ENCODE results near the gene MPP4.

MPP4 gene, protein sequence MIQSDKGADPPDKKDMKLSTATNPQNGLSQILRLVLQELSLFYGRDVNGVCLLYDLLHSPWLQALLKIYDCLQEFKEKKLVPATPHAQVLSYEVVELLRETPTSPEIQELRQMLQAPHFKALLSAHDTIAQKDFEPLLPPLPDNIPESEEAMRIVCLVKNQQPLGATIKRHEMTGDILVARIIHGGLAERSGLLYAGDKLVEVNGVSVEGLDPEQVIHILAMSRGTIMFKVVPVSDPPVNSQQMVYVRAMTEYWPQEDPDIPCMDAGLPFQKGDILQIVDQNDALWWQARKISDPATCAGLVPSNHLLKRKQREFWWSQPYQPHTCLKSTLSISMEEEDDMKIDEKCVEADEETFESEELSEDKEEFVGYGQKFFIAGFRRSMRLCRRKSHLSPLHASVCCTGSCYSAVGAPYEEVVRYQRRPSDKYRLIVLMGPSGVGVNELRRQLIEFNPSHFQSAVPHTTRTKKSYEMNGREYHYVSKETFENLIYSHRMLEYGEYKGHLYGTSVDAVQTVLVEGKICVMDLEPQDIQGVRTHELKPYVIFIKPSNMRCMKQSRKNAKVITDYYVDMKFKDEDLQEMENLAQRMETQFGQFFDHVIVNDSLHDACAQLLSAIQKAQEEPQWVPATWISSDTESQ

DNA sequence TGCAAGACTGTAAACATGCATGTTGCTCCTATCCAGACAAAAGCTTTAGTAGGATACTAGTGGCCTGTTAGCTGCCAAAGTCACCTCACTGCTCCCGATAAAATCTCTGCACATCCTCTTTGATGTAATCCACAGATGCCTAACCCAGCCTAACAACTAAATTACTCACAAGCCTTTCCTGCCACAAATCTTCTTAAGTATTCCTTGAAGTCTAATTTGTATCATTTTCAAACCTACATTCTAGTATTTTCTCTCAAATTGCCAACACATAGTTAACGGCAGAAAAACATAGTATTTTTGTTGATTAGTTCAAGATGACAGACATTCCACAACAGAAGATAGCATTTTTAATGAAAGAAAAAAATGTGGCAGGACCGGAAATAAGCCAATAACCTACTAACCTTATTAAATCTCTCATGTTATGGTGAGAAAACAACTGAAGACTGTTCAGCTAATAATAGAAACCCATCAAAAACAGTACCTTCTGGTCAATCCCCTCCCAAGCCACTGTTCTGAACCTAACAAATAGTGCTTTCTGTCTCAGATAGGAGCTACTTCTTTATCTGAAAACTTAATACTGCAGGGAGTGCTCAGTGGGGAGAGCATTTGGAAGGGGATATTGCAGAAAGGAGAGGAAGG, at the start of gene MPP4:
MPP4 (minus strand) TSS at position 57 of the 639 bp plus-strand sequence. CDS start 4,690 bp downstream, outside the sequence.
- no peak for DNase-seq

DNA sequence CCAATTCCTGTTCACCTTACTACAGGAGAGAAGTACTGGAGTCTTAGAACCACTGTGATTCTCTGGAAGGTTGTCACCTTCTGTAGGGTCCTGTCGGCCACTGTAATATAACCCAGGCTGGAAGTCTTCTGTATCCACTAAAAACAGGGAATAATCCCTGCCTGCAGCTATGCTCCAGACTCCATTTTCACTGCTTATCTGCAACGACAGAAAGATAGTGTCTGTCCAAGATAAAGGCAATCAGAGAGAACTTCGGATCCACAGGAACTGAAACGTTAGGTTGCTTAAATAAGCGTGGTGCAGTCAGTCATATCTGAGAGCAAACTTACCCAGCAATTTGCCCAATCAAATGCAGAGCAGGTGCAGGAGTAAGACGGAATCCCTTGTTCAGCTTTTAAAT, 48.1 kb upstream of the MPP4 start:
- DNase-seq, result no peak

DNA sequence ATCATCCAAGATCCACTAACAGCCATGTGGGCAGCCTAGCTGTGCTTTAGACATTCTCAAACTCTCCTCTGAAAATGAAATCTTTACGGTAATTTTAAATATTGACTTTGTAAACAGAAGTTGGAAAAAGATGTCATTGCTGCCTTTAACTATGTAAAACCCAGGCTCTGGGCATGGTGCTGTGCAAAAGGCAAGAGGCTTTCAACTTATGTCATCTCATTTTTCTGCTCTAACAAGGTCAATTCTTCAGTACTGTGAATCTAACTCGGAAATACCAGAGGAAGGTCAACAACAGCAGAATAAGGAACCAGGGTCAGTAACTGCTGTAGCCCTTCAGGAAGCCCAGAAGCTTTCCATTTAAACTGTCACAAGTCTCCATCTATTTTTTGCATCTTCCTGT, 37.0 kb upstream of the MPP4 start:
- no peak for DNase-seq

DNA sequence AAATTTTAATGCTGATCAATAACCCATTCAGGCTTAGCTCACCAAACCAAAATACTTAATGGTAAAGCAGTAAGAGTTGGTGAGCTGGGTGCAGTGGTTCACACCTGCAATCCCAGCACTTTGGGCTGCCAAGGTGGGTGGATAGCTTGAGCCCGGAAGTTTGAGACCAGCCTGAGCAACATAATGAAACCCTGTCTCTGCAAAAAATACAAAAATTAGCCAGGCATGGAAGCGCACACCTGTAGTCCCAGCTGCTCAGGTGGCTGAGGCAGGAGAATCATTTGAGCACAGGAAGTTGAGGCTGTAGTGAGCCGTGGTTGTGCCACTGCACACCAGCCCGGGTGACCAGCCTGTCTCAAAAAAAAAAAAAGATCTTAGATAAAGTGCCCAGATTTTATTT, 35.7 kb upstream of the MPP4 start:
- DNase-seq, result no peak

DNA sequence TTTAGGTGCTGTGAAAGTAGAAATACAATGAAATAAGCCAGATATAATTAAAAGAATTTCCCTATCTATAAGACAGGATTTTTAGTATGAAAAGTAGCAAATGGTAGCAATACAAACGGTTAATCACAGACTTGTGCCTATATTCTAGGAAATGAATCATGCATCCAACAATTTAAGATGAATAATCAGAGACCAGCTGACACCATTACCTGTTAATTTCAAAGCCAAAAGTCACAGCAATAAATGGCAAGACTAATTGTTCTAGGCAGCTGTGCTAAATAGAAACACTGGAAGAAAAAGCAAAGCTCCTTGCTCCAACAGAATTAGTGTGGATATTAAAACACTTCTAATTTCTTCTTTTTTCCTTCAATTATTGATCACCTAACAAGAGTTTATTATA, 35.1 kb upstream of the MPP4 start:
- DNase-seq, result no peak

DNA sequence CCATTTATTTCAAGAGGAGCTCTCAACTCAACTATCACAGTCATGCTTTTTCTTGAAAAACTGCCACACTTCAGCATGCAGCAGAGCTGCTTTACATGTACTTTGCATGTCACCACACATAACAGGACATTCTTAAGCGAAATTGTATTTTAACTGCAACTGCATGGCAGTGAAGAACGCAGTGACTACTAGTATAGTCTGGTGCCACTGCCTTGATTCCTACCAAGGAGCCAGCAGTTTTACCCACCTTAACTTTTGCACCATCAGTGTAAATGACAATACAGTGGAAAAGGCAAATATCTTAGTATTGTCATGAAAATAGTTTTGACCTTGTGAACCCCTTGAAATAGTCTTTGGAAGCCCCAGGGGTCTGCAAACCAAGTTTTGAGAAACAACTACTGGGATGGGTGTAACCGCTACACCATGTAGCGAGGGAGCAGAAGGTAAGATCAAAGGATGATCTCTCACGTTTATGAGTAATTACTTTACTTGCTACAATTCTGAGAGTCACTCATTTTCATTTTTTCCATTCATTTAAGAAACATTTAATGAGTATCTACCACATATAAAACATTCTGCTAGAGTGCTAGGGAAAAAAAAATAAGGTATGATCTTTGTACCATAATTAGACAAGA, 32.3 kb upstream of the MPP4 start:
- no peak for DNase-seq

DNA sequence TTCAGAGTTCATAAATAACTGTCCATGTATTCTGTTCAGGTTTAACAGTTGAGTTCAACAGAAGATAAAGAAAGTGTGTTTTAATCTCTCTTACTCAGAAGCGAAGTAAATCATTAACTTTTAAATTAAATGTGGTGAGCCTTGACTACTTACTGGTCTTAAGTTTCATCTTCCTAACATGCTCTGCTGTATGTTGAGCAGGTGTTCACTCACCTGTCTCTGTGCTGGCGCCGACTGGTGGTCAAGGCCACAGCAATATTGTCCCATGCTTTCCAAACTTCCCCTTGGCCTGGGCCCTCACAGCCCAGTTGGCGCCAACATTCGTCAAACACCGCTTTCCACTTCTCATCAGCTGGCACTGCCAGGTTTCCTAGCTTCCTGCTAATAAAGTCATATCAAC, 17.0 kb upstream of the MPP4 start:
- DNase-seq, result no peak

DNA sequence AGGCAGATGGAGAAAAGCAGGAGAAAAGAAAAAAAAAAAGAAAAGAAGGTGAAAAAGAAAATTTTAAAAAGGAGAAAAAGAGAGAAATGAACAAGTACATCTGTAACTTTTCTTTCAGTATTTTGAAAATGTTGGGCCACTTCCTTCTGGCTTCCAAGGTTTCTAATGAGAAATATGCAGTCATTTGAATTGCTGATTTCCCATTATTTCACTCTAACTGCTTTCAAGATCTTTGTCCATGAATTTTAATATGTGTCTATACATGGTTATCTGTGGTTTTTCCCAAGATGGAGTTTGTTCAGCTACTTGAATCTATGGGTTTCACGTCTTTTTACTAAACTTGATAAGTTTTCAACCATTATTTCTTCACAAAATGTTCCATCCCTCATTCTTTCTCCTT, 14.3 kb upstream of the MPP4 start:
- no peak for DNase-seq

DNA sequence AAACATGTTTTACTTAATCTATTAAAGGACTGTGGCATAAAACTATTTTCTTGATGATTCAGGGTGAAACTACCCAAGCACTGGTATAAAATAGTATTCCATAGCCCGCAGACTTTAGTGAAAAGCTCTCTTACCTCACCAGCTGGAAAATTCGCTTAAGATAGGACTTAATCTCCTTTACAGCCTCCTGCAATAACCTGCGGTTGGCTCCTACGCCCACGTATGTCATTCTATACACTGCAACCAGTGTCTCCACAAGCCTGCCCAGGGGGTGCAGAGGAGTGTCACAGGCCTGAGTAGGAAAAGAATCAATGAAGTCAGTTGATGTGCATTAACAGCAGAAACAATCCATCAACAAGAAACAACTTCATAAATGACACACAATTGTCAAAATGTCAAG, 11.3 kb upstream of the MPP4 start:
- no peak for DNase-seq

DNA sequence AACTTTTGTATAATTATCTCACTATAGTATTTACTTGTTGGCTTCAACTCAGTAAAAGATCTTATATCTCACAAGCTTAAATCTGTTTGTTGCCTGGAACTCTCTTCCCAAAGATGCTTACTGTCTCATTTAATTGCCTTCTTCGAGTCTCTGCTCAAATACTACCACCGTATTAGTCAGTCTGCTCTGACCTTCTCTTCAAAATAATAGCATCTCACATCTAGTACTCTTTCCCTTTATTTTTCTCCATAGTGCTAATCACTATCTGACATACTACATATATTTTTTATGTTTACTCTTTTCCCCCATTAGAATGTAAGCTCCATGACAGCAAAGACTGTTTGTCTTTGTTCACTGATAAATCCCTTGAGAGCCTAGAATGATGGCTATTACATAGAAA, 10.6 kb upstream of the MPP4 start:
- no peak for DNase-seq

DNA sequence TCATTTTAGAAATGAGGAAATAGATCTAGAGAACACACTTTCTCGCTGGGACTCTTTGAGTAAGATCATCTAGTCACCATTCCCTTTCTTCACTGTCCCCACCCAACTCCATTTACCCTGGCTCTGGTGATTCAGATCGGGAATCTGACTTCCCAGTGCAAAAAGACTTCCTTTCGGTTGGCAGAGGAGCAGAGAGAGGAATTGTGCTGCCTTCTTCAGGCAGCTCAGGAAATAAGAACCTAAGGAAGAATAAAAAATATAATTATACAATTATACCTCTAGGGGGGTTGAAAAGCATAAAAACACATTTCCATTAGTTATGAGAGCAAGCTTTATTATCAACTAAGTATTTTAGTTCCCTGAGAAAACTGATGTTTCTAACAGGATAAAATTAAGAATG, 9.3 kb upstream of the MPP4 start:
- no peak for DNase-seq

DNA sequence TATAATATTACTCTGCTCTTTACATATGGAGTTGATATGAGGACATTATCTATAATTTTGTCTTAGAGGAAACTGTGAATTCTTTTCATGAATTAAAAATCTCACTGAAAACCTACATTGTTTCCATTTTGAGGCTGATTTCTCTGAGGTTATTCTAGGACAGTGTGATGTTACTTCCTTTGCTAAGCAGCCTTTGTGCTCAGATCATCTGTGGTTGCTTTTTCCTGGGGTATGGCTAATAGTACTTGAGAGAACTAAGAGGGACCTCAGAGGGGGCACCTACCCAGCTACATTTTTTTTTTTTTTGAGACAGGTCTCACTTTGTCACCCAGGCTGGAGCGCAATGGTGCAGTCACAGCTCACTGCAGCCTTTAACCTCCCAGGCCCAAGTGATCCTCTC, 8.7 kb upstream of the MPP4 start:
- DNase-seq, result no peak

DNA sequence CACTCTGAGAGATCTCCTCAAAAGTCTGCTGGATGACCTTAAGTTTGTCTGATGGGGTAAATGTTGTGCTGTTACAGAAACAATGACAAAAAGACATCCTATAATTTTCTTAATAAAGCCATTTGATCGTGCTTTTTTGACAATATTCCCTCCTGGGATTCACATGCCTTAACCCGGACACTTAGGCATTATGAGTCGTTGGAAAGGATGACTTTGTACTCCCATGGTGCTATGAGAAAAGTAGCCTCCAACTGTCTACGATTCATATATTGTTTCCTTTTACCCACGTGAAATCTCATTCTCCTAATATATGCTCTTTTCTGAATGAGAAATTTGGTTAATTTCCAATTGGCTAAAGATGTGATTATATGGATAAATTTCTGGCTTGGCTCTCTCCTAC, 6.1 kb upstream of the MPP4 start:
- DNase-seq, result no peak

DNA sequence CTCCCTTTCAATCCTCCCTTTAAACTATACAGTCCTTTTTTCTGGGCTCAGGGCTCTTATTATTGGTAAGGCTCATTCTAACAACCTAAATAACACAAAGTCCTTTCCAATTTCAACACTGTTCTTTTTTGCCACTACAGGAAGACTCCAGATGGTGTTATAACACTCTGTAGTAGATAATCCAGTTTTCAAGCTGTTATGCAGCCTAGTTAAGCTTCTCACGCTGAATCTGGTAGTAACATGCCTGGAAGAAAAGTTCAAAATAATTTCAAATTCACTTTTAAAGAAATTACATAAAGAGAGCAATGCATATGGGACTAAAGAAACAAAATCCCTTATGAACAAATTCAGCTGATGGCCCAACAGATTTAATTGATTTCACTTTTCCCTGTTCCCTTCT, 3.2 kb upstream of the MPP4 start:
- DNase-seq, result no peak

DNA sequence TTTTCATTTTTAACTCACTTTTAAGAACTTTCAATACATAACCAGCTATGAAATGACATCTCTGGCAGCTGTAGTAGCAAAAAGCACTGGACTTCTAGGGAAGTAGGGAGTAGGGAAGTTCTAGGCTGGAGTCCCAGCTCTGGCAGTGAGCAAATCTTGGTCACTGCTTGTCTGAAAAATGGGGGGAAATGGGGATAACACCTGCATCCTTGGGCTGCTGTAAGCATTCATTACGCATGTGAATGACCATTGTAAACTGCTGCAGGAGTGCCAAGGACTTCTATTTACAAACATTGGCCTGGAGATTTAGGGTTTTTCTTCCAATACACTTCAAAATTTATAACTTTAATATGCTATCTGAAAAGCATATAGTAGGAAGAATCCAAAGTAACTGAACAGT, 972 bp upstream of the MPP4 start:
- no peak for DNase-seq

DNA sequence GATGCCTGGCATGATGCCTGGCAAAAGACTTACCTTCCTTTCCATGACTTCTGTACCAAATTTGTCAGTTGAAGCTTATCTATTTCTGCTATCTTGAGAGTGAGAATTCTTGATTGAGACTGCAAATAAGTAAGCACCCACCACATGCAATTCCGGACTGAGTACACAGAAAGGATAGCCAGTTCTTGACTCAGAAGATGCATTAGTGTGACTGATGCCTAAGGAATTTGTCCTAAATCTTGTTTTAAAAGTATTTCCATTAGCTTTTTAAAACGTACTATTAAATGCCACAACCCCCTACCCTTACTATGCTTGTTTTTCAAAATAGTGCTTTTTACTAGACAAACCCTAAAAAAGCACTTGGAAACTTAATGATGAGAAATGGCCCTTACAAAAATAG, 545 bp downstream of the MPP4 start:
- DNase-seq, result no peak

DNA sequence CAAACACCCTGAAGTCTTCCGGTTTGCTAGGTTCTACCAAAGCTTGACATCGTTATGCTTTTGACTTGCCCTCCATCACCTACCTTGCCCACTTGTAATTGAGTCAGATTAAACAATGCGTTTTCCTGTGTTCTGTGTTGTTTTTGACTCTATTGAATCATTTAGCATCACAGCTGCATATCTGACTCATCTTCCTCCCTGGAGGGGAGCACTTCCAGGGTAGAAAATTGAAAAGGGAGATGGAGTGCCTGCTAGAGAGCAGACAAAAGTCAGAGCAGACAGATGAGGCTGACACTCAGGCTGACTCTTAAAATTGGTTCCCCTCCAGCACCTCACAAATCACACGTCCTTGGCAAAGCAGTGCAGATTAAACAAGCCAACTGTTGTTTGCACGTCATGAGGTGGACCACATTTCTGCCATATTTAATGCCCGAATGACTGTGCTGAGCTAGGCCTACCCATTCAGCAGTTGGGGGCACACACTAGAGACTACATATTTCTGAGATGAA, 2.2 kb downstream of the MPP4 start:
- DNase-seq, result no peak

DNA sequence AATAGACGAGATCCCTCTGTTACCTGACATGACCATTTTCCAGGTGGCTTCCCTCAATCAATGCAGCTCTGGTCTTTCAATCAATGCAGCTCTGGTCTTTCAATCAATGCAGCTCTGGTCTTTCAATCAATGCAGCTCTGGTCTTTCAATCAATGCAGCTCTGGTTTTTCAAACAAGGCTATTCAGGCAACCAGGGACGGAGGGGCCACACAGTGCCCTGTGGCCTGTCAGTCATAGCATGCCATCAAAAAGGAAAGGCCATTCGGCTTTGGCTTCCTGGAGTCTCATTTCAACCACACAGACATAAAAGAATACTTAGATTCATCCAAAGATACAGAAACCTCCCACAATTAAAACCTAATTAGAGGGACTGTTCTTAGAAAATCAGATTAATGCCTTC, 13.3 kb downstream of the MPP4 start:
- no peak for DNase-seq

DNA sequence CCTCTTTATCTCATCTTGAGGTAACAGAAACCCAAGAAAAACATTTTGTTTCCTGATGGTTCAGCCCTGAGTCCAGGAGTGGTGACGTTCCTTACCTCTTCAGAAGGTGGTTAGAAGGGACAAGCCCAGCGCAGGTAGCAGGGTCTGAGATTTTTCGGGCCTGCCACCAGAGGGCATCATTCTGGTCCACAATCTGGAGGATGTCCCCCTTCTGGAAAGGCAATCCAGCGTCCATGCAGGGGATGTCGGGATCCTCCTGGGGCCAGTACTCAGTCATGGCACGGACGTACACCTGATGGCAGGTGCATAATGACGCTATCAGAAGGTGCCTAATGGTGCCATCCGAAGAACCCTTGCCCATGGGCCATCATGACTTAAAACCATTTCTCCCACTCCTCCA, 17.7 kb downstream of the MPP4 start:
- DNase-seq, result no peak

DNA sequence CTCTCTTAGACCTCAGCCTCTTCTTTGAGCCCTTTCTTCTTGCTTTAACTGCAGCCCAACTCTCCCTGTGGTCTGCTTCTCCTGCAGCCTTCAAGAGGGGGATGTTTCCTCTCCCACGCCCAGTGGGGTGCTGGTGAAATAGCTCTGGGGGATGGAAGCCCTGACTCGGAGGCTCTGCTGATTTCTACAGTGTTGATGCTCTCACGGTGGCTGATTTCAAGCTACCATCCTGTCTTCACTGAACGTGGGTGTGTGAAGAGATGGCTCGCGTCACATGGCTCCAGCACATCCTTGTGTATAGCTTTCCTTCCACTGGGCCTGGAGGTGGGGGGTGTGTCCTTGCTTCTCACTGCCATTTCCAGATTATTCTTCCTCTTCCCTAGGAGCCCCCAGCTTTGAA, 20.0 kb downstream of the MPP4 start:
- DNase-seq, result no peak

DNA sequence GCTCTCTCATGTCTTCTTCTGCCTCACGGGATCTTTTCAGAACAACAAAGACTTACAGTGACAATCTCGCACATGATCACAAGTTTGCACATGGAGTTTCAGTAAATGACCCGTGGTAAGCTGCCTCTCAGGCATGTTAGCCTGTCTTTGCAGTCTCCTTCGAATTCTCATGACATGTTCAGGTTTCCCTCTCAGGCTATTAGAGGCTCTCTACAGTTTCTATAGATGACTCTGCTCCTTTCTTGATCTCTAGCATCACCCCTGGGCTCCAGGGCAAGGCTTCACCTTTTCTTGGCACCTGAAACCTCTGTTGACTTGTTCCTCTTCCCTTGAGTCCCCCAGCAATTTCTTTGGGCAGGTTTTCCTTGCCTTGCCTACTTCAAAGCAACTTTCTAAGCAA, 23.0 kb downstream of the MPP4 start:
- DNase-seq, result no peak

DNA sequence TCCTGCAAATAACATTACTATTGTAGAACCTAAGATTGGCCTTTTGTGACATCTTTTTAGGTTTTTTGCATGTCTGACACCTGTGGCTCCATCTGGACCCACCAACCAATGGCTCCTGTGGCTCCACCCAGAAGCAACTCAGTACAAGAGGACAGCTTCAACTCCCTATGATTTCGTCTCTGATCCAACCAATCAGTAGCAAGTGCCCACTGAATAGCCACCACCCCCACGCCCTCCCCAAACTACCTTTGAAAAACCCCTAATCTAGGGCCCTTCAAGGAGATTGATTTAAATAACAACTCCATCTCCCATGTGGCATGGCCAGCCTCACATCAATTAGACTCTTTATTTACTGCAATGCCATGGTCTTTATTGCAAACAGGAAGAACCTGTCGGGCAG, 23.6 kb downstream of the MPP4 start:
- DNase-seq, result no peak

DNA sequence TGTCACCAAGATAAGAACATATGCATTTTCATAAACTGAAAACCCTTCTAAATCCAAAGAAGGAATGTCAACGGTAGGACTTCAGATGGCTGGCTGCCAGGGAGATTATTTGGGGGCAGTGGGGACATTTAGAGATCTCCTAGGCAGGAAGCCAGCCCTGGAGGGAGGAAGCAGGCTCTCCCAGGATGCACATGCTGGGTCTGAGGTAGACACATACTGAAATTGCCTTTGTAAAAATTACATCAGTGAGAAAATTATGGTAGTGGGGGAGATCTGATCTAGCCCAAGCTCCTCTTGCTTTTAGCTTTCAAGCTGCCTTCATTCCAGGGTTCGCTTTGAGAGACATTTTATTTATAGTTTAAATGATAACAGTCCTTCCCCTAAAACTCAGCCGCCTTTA, 24.1 kb downstream of the MPP4 start:
- DNase-seq, result no peak

DNA sequence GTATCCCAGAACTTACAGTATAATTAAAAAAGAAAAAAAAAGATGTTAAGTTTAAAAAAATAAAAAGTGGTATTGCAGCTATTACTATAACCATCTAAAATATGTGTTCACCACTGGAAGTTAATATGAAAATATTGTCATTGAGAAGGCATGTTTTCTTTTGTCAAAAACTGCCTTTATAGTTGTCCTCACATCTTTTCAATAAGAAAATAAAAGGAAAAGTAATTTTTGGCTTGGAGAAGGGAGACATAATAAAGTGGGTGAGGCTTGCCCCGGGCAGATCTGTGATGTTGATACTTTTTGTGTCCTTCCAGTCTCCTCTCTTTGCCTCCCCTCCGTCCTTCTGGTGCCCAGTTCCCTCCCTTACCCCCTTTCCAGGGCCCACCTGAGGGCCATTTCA, 24.9 kb downstream of the MPP4 start:
- no peak for DNase-seq
